Raji (cell line): ENCODE results near the gene PDYN.

Experiments used
- POLR2A ChIP-seq: IDR thresholded peaks from 2 replicates; pipeline ENCODE4 v1.6.1; 2011; ENCODE audit warnings: low read depth, low read length, control low read depth; ENCODE audit not compliant: insufficient read depth

The PDYN gene

GRCh38 chr20:2000285-2000684 is 6.4 kb upstream of the PDYN start:
- no peak for TF ChIP-seq POLR2A

- no peak for TF ChIP-seq POLR2A
Observed at GRCh38 chr20:1998715-1999114, 4.9 kb upstream of the PDYN start.

GRCh38 chr20:1998193-1998520 is 4.3 kb upstream of the PDYN start:
- no peak for TF ChIP-seq POLR2A

- TF ChIP-seq POLR2A, result no peak
Observed at GRCh38 chr20:1997483-1998192, 3.8 kb upstream of the PDYN start.

GRCh38 chr20:1995531-1996310 is 1.9 kb upstream of the PDYN start:
- no peak for TF ChIP-seq POLR2A

- no peak for TF ChIP-seq POLR2A
Observed at GRCh38 chr20:1994627-1995026, 769 bp upstream of the PDYN start.

- TF ChIP-seq POLR2A, result no peak
Observed at GRCh38 chr20:1992359-1993110, 1.3 kb downstream of the PDYN start.

- no peak for TF ChIP-seq POLR2A
Observed at GRCh38 chr20:1987826-1988225, 6.0 kb downstream of the PDYN start.

- no peak for TF ChIP-seq POLR2A
Observed at GRCh38 chr20:1983301-1983700, 10.6 kb downstream of the PDYN start.

GRCh38 chr20:1982686-1983085 is 11.2 kb downstream of the PDYN start:
- no peak for TF ChIP-seq POLR2A

- TF ChIP-seq POLR2A, result no peak
Observed at GRCh38 chr20:1979106-1979778, 14.6 kb downstream of the PDYN start.

GRCh38 chr20:1975291-1975690 is 18.6 kb downstream of the PDYN start:
- no peak for TF ChIP-seq POLR2A

GRCh38 chr20:1973601-1974440 is 20.0 kb downstream of the PDYN start:
- no peak for TF ChIP-seq POLR2A

- no peak for TF ChIP-seq POLR2A
Observed at GRCh38 chr20:1971893-1972586, 21.8 kb downstream of the PDYN start.

- TF ChIP-seq POLR2A, result no peak
Observed at GRCh38 chr20:1968964-1969363, 24.9 kb downstream of the PDYN start.
